ENCODE data around the gene ERLIN1.

GRCh38 chr10:100109670-100110069 is 76.2 kb downstream of the ERLIN1 start:
- TF ChIP-seq CTCF (conservative IDR thresholded peaks at IDR 0.05; ENCODE audit: low read length), result no peak
- no peak for TF ChIP-seq EZH2phosphoT487 (IDR thresholded peaks at IDR 0.05; ENCODE audit: borderline replicate concordance)

Data from Loucy (cell line).